HG02943 (cell line): ENCODE measurements around the gene ATXN2.
"Not testable (repeated sequence)": the region's sequence is repeated elsewhere in the genome, so short reads cannot be mapped to it uniquely, and the experiment has no call there.

Source experiments
- ATAC-seq: cut with Tn5 transposase; IDR thresholded peaks from one replicate; pipeline ENCODE4 v1.9.1; 2021; ENCODE audit warnings: mild to moderate bottlenecking, low read depth, moderate library complexity; ENCODE audit not compliant: unreplicated experiment

ATXN2 gene

GRCh38 chr12:111598637-111599452 is at the start of gene ATXN2:
Gene ATXN2, minus strand, starts transcription at chr12:111599315. Its CDS starts 281 bp downstream, at chr12:111599034.
- ATAC-seq, result peak; percentile 42

GRCh38 chr12:111645433-111645832 is 46.3 kb upstream of the ATXN2 start:
- ATAC-seq, result no peak

GRCh38 chr12:111643427-111643826 is 44.3 kb upstream of the ATXN2 start:
- no peak for ATAC-seq

GRCh38 chr12:111642681-111643426 is 43.7 kb upstream of the ATXN2 start:
- no peak for ATAC-seq

GRCh38 chr12:111640506-111640905 is 41.4 kb upstream of the ATXN2 start:
- ATAC-seq, result no peak

- no peak for ATAC-seq
Observed at GRCh38 chr12:111638556-111638955, 39.4 kb upstream of the ATXN2 start.

GRCh38 chr12:111636209-111636945 is 37.3 kb upstream of the ATXN2 start:
- ATAC-seq, result no peak

- no peak for ATAC-seq
Observed at GRCh38 chr12:111635524-111635923, 36.4 kb upstream of the ATXN2 start.

- no peak for ATAC-seq
Observed at GRCh38 chr12:111628505-111629260, 29.6 kb upstream of the ATXN2 start.

- ATAC-seq, result no peak
Observed at GRCh38 chr12:111626230-111626629, 27.1 kb upstream of the ATXN2 start.

- no peak for ATAC-seq
Observed at GRCh38 chr12:111624540-111624939, 25.4 kb upstream of the ATXN2 start.

GRCh38 chr12:111617841-111618240 is 18.7 kb upstream of the ATXN2 start:
- not testable (repeated sequence) for ATAC-seq

- ATAC-seq, result no peak
Observed at GRCh38 chr12:111616177-111616623, 17.1 kb upstream of the ATXN2 start.

GRCh38 chr12:111607239-111607638 is 8.1 kb upstream of the ATXN2 start:
- no peak for ATAC-seq

GRCh38 chr12:111606767-111607230 is 7.7 kb upstream of the ATXN2 start:
- ATAC-seq, result no peak

- ATAC-seq, result no peak
Observed at GRCh38 chr12:111605911-111606766, 7.0 kb upstream of the ATXN2 start.

GRCh38 chr12:111602857-111603256 is 3.7 kb upstream of the ATXN2 start:
- not testable (repeated sequence) for ATAC-seq

GRCh38 chr12:111602348-111602747 is 3.2 kb upstream of the ATXN2 start:
- no peak for ATAC-seq

- not testable (repeated sequence) for ATAC-seq
Observed at GRCh38 chr12:111600986-111601385, 1.9 kb upstream of the ATXN2 start.
